HCT116 (cell line): ENCODE measurements around the gene MAPK10.

Source experiments
- EZH2 ChIP-seq: fragments of 200-600 bp; sonication (generic); IDR thresholded peaks from 2 replicates; pipeline ENCODE4 v1.6.1; 2017; ENCODE audit warnings: antibody characterized with exemption, mixed run types
- SIN3A ChIP-seq: IDR thresholded peaks from 2 replicates; pipeline ENCODE4 v1.6.1; 2012; ENCODE audit warnings: low read depth
- TF ChIP-seq, protein P1 (sequence below): IDR thresholded peaks from 2 replicates; pipeline ENCODE4 v1.6.1; 2012

- TF ChIP-seq SIN3A (no peak), EZH2 (no peak)
- TF ChIP-seq, protein P1, sequence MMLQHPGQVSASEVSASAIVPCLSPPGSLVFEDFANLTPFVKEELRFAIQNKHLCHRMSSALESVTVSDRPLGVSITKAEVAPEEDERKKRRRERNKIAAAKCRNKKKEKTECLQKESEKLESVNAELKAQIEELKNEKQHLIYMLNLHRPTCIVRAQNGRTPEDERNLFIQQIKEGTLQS: no peak
Measured at GRCh38 chr4:86089053-86089452, 270.8 kb downstream of the MAPK10 start.
